Tibial artery (tissue), 4 donors: Measurements from ENCODE around the gene ATG2B.

Experiments used
- DNase-seq, 2 donors: peaks; one replicate each; pipeline ENCODE4 v3.0.0-alpha.2; 2019
- H3K27ac ChIP-seq, 2 donors: fragments of 200-600 bp; sonication (generic) in 1 of 2; 1 replicate in 1 of 2; 2 replicates in 1 of 2; pipeline ENCODE4 v1.5.1; 2018 to 2019; ENCODE audit warnings: mild to moderate bottlenecking in 1 of 2
- H3K27me3 ChIP-seq, 2 donors: fragments of 200-600 bp; sonication (generic) in 1 of 2; one replicate each; pipeline versions ENCODE4 v1.5.1 to v1.6.0; 2016 to 2019
- H3K36me3 ChIP-seq, 3 donors: fragments of 200-600 bp; sonication (generic) in 2 of 3; one replicate each; pipeline ENCODE4 v1.5.1; 2016 to 2019; ENCODE audit warnings: mild to moderate bottlenecking in 2 of 3
- H3K4me1 ChIP-seq, 4 donors: fragments of 200-600 bp; sonication (generic) in 2 of 4; 1 replicate in 3 of 4; 2 replicates in 1 of 4; pipeline ENCODE4 v1.5.1; 2016 to 2019
- H3K4me3 ChIP-seq, 2 donors: fragments of 200-600 bp; sonication (generic) in 1 of 2; 1 replicate in 1 of 2; 2 replicates in 1 of 2; pipeline ENCODE4 v1.5.1; 2018 to 2019; ENCODE audit warnings: mild to moderate bottlenecking in 2 of 2
- H3K9me3 ChIP-seq, 3 donors: fragments of 200-600 bp; sonication (generic) in 1 of 3; one replicate each; pipeline ENCODE4 v1.5.1; 2016 to 2019
- CTCF ChIP-seq, 2 experiments: fragments of 200-600 bp in 1 of 2; fragments of 450-650 bp in 1 of 2; IDR thresholded peaks; one replicate each; pipeline ENCODE4 v1.5.1; 2017 to 2019; ENCODE audit warnings: antibody characterized with exemption in 2 of 2, mild to moderate bottlenecking in 1 of 2, moderate library complexity in 1 of 2
- intact Hi-C: fragments of 100-400 bp; cut with DNase I; formaldehyde crosslinking; loops from one replicate; pipeline ENCODE4 v1.15.0; 2023; ENCODE audit warnings: low total_unique reads

Gene ATG2B

GRCh38 chr14:96385385-96385784, 22.2 kb upstream of the ATG2B start:
- no peak for DNase-seq
- no peak for TF ChIP-seq CTCF (IDR thresholded peaks at IDR 0.05)
- intact Hi-C loops = no loop called here
- no peaks in the 10 kb centered on the region for H3K27me3 ChIP-seq
- no peaks in the 10 kb centered on the region for H3K9me3 ChIP-seq
- no peak overlapping the region for H3K4me3 ChIP-seq
- H3K27ac ChIP-seq = no peak overlapping the region
- H3K36me3 ChIP-seq = peaks cover 24 to 31% (median 27%) of the 10 kb centered on the region in 3 donors
- H3K4me1 ChIP-seq = no peaks in the 10 kb centered on the region

GRCh38 chr14:96384740-96385139, 21.6 kb upstream of the ATG2B start:
- no peaks in the 10 kb centered on the region for H3K4me1 ChIP-seq
- peaks cover 24 to 31% (median 27%) of the 10 kb centered on the region in 3 donors for H3K36me3 ChIP-seq
- no peaks in the 10 kb centered on the region for H3K9me3 ChIP-seq
- no peaks in the 10 kb centered on the region for H3K27me3 ChIP-seq
- H3K4me3 ChIP-seq = no peak overlapping the region
- DNase-seq = no peak
- no peak for TF ChIP-seq CTCF (IDR thresholded peaks at IDR 0.05)
- H3K27ac ChIP-seq = no peak overlapping the region
- intact Hi-C loops = no loop called here

- H3K36me3 ChIP-seq = peaks cover 24 to 31% (median 27%) of the 10 kb centered on the region in 3 donors
- TF ChIP-seq CTCF (IDR thresholded peaks at IDR 0.05) = no peak
- intact Hi-C loops = no loop called here
- no peak overlapping the region for H3K27ac ChIP-seq
- H3K4me3 ChIP-seq = no peak overlapping the region
- no peak for DNase-seq
- H3K27me3 ChIP-seq = no peaks in the 10 kb centered on the region
- no peaks in the 10 kb centered on the region for H3K4me1 ChIP-seq
- H3K9me3 ChIP-seq = no peaks in the 10 kb centered on the region
Measured at GRCh38 chr14:96384053-96384452, 20.9 kb upstream of the ATG2B start.

GRCh38 chr14:96383445-96383844, 20.3 kb upstream of the ATG2B start:
- DNase-seq = no peak
- Histone ChIP-seq H3K4me3 (no peak overlapping the region), H3K4me1 (no peaks in the 10 kb centered on the region), H3K36me3 (peaks cover 24 to 31% (median 27%) of the 10 kb centered on the region in 3 donors), H3K27me3 (no peaks in the 10 kb centered on the region), H3K9me3 (no peaks in the 10 kb centered on the region), H3K27ac (no peak overlapping the region)
- no peak for TF ChIP-seq CTCF (IDR thresholded peaks at IDR 0.05)
- intact Hi-C loops = no loop called here

GRCh38 chr14:96380735-96381134, 17.6 kb upstream of the ATG2B start:
- intact Hi-C loops = no loop called here
- H3K27me3 ChIP-seq = no peaks in the 10 kb centered on the region
- no peak overlapping the region for H3K27ac ChIP-seq
- DNase-seq = no peak
- TF ChIP-seq CTCF (IDR thresholded peaks at IDR 0.05) = no peak
- H3K9me3 ChIP-seq = no peaks in the 10 kb centered on the region
- peaks cover 19 to 24% (median 20%) of the 10 kb centered on the region in 3 donors for H3K36me3 ChIP-seq
- no peak overlapping the region for H3K4me3 ChIP-seq
- H3K4me1 ChIP-seq = no peaks in the 10 kb centered on the region

GRCh38 chr14:96376093-96376492, 13.0 kb upstream of the ATG2B start:
- TF ChIP-seq CTCF (IDR thresholded peaks at IDR 0.05) = no peak
- no peak for DNase-seq
- no peaks in the 10 kb centered on the region for H3K36me3 ChIP-seq
- H3K4me1 ChIP-seq = no peaks in the 10 kb centered on the region
- H3K4me3 ChIP-seq = no peak overlapping the region
- H3K27ac ChIP-seq = no peak overlapping the region
- intact Hi-C loops = no loop called here
- no peaks in the 10 kb centered on the region for H3K27me3 ChIP-seq
- H3K9me3 ChIP-seq = no peaks in the 10 kb centered on the region
